ENCODE measurements around the gene RBM4B. TPM values are rescaled to one million over a fixed set of nuclear protein-coding genes. Genes with fewer than 3 reads are reported as not detected.
"Not testable (repeated sequence)": the region's sequence is repeated elsewhere in the genome, so short reads cannot be mapped to it uniquely, and the experiment has no call there.

The RBM4B gene, protein sequence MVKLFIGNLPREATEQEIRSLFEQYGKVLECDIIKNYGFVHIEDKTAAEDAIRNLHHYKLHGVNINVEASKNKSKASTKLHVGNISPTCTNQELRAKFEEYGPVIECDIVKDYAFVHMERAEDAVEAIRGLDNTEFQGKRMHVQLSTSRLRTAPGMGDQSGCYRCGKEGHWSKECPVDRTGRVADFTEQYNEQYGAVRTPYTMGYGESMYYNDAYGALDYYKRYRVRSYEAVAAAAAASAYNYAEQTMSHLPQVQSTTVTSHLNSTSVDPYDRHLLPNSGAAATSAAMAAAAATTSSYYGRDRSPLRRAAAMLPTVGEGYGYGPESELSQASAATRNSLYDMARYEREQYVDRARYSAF
- total RNA-seq (10 to 100 TPM in 4 of 5 donors, not detected in 1; 15.6 to 61.4 (median 22.0) TPM), polyA plus RNA-seq (10 to 100 TPM; 11.3 to 16.1 (median 11.6) TPM)
- long read RNA-seq, donor 1, partial matches to known transcripts = 0 of 3 reads
- long read RNA-seq, donor 1, other reads (novel, unspliced or antisense) = 0 of 3 reads
- long read RNA-seq, donor 2, transcript RBM4B-201 (4 exons, 1,840 nt) = major isoform, 5 of 9 reads
- long read RNA-seq, donor 2, partial matches to known transcripts = 0 of 9 reads
- long read RNA-seq, donor 2, other reads (novel, unspliced or antisense) = 0 of 9 reads
- long read RNA-seq, donor 3, partial matches to known transcripts = 0 of 1 reads
- long read RNA-seq, donor 3, other reads (novel, unspliced or antisense) = 0 of 1 reads
- long read RNA-seq, donor 4 = 0 reads
- long read RNA-seq, donor 5, partial matches to known transcripts = 0 of 7 reads
- long read RNA-seq, donor 5, other reads (novel, unspliced or antisense) = 0 of 7 reads
- long read RNA-seq, donor 6, transcript RBM4B-201 (4 exons, 1,840 nt) = major isoform, 5 of 16 reads
- long read RNA-seq, donor 6, partial matches to known transcripts = 8 of 16 reads
- long read RNA-seq, donor 6, other reads (novel, unspliced or antisense) = 0 of 16 reads
- long read RNA-seq, donor 7, transcript RBM4B-201 (4 exons, 1,840 nt) = major isoform, 6 of 6 reads
- long read RNA-seq, donor 7, partial matches to known transcripts = 0 of 6 reads
- long read RNA-seq, donor 7, other reads (novel, unspliced or antisense) = 0 of 6 reads
- long read RNA-seq, donor 8, partial matches to known transcripts = 0 of 1 reads
- long read RNA-seq, donor 8, other reads (novel, unspliced or antisense) = 0 of 1 reads
- long read RNA-seq, donor 9, partial matches to known transcripts = 5 of 10 reads
- long read RNA-seq, donor 9, other reads (novel, unspliced or antisense) = 0 of 10 reads
- long read RNA-seq, donor 10, partial matches to known transcripts = 0 of 4 reads
- long read RNA-seq, donor 10, other reads (novel, unspliced or antisense) = 0 of 4 reads

DNA sequence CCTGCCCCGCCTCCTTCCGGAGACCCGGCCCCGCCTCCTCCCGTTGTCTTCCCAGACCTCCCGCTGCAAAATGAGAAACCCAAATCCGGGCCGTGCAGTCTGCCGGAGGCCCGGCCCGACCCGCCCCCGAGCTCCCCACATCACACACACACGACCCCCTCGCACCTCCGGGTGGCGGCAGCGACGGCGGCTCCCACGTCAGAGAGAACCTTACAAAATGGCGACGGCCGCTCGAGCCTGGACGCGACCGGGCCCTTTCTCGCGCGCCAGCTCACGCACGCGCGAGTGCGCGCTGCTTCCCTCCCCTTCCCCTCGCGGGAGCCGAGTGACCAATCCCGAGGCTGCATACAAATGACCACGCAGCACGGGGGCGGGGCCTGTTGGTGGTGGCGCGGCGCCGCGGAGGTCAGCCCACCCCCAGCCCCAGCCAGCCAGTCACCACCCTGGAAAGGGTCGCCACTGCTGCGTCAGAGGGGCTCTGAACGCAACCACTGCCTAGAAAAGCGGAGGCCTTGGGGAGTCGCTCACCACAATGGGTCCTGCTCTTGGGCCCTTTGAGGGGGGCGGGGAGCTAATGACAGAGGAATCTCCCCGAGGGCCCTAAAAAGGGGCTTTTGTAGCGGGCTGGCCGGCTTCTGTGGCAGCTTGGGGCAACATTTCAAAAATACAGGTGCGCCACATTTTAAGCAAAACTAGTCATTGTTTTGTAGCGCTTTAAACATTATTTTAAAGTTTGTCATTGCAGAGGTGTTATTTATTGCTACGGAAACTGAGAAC is at the start of gene RBM4B:
TSS of gene RBM4B (minus strand) at position 289 of the 777 bp plus-strand sequence. CDS start 808 bp downstream, outside the sequence.
- peaks cover 17 to 54% (median 38%) of the 10 kb centered on the region in 4 donors for H3K4me1 ChIP-seq
- H3K4me3 ChIP-seq = peak within 1 kb of the TSS; percentile 63 to 76 (median 70)
- peak within 1 kb of the TSS; percentile 95 to 97 (median 96) for H3K27ac ChIP-seq
- DNase-seq = peak; percentile 98 to 99
- TF ChIP-seq POLR2A (IDR thresholded peaks at IDR 0.05) (peak in 2 of 4 donors; percentile 9 to 32), EP300 (IDR thresholded peaks at IDR 0.05) (no peak), POLR2AphosphoS5 (IDR thresholded peaks at IDR 0.05) (peak in 2 of 3 donors; percentile 84 to 93)
- WGBS, 5 donors = 0 to 1% (median 0%) methylated on average over 28 to 61 of the region's 61 CpGs
- H3K27me3 ChIP-seq = no peaks in the 10 kb centered on the region
- H3K36me3 ChIP-seq = no peaks in the 10 kb centered on the region
- intact Hi-C loops (cut with DNase I; ENCODE audit: low total_unique reads) = loop anchor here (2.0 kb wide), 1 partner anchor 99 kb away; no protein-coding TSS in a partner anchor
- H3K9me3 ChIP-seq = no peaks in the 10 kb centered on the region

DNA sequence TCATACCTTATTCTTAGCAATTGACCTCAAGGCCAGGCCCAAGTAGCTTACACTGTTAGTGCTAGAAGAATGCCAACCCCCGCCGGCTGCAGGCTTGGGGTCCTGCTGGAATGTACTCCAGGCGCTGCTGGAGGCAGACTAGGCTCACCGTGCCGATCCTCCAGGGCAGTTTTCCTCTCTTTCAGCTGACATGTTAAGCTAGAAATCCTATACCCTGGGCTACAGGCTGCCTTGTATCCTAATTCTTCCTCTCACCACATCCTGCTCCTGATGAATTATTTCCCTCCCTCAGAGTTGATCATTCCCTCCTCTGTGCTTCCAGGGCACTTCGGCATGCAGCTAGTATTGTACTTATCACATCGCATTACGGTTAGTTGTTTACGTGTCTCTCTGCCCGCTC is 48.0 kb upstream of the RBM4B start:
- intact Hi-C loops (cut with DNase I; ENCODE audit: low total_unique reads) = no loop called here
- no peak for DNase-seq
- Histone ChIP-seq H3K9me3 (no peaks in the 10 kb centered on the region), H3K4me3 (no peak overlapping the region), H3K36me3 (no peaks in the 10 kb centered on the region), H3K27ac (no peak overlapping the region), H3K27me3 (peaks cover 0 to 61% (median 26%) of the 10 kb centered on the region in 3 donors), H3K4me1 (peaks cover 12 to 22% (median 16%) of the 10 kb centered on the region in 4 donors)
- WGBS, 5 donors = 28 to 60% (median 41%) methylated on average over 10 of the region's 10 CpGs
- TF ChIP-seq POLR2AphosphoS5 (IDR thresholded peaks at IDR 0.05) = no peak
- no peak for TF ChIP-seq CTCF (IDR thresholded peaks at IDR 0.05)
- TF ChIP-seq POLR2A (IDR thresholded peaks at IDR 0.05) = no peak
- TF ChIP-seq EP300 (IDR thresholded peaks at IDR 0.05) = no peak

DNA sequence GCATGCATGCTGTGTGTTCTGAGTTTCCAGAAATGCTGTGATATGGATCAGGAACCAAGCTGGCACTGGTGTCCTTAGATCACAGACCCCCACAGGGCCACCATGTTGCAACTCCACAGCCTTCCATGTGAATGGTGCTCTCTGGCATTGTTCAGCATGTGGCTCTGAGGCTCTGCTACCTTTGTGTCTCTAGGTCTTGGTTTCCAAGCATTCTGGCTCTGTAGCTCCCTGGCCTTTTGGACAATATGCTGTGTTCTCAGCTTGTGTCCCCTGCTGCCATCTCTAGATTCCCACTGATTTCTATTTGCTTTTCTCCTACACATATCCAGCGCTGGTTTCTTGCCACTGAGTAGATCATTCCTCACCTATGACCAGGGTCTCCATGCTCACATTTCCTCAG is 47.4 kb upstream of the RBM4B start:
- Histone ChIP-seq H3K27ac (no peak overlapping the region), H3K9me3 (no peaks in the 10 kb centered on the region), H3K27me3 (peaks cover 0 to 57% (median 26%) of the 10 kb centered on the region in 3 donors), H3K36me3 (no peaks in the 10 kb centered on the region), H3K4me3 (no peak overlapping the region), H3K4me1 (peaks cover 12 to 27% (median 16%) of the 10 kb centered on the region in 4 donors)
- intact Hi-C loops (cut with DNase I; ENCODE audit: low total_unique reads) = no loop called here
- DNase-seq = no peak
- 89 to 100% (median 98%) methylated on average over 1 of the region's 1 CpG for WGBS, 5 donors
- no peak for TF ChIP-seq EP300 (IDR thresholded peaks at IDR 0.05)

DNA sequence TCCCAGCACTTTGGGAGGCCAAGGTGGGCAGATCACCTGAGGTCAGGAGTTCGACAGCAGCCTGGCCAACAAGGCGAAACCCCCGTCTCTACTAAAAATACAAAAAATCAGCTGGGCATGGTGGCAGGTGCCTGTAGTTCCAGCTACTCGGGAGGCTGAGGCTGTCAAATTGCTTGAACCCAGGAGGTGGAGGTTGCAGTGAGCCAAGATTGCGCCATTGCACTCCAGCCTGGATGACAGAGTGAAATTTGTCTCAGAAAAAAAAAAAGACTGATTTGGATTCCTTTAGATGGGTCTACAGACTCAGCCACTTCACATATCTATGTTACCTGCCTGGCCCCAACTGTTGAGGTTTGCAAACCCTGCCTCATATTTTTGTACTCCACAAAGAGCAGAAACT is 46.5 kb upstream of the RBM4B start:
- Histone ChIP-seq H3K4me1 (peaks cover 14 to 33% (median 17%) of the 10 kb centered on the region in 4 donors), H3K27me3 (peaks cover 0 to 49% (median 25%) of the 10 kb centered on the region in 3 donors)
- WGBS, 5 donors = 91 to 98% (median 93%) methylated on average over 5 of the region's 5 CpGs
- H3K36me3 ChIP-seq; DNase-seq; intact Hi-C loops (cut with DNase I; ENCODE audit: low total_unique reads); H3K4me3 ChIP-seq; H3K9me3 ChIP-seq; H3K27ac ChIP-seq: not testable (repeated sequence)

- no peak for TF ChIP-seq POLR2A (IDR thresholded peaks at IDR 0.05)
- H3K27me3 ChIP-seq = peaks cover 0 to 44% (median 20%) of the 10 kb centered on the region in 3 donors
- H3K4me3 ChIP-seq = no peak overlapping the region
- intact Hi-C loops (cut with DNase I; ENCODE audit: low total_unique reads) = no loop called here
- DNase-seq = no peak
- H3K27ac ChIP-seq = no peak overlapping the region
- 66 to 79% (median 75%) methylated on average over 5 of the region's 5 CpGs for WGBS, 5 donors
- H3K36me3 ChIP-seq = no peaks in the 10 kb centered on the region
- no peaks in the 10 kb centered on the region for H3K9me3 ChIP-seq
- peaks cover 16 to 35% (median 21%) of the 10 kb centered on the region in 4 donors for H3K4me1 ChIP-seq
Measured at GRCh38 chr11:66723693-66724092, 46.0 kb upstream of the RBM4B start.

Data from stomach (tissue), 19 donors.